HUES48 (cell line): ENCODE data around the gene CERK.

Experiments
- H3K27ac ChIP-seq: one replicate; pipeline ENCODE4 v1.7.0; 2013; ENCODE audit warnings: low read depth, low read length, inconsistent platforms
- H3K27me3 ChIP-seq: 2 replicates; pipeline ENCODE4 v1.6.1; 2013; ENCODE audit warnings: mild to moderate bottlenecking, low read length; ENCODE audit not compliant: control insufficient read depth, insufficient read depth
- H3K36me3 ChIP-seq: 2 replicates; pipeline ENCODE4 v1.6.1; 2013; ENCODE audit warnings: low read length; ENCODE audit not compliant: control insufficient read depth, insufficient read depth
- H3K4me1 ChIP-seq: 2 replicates; pipeline ENCODE4 v1.6.1; 2013; ENCODE audit warnings: mild to moderate bottlenecking, low read length; ENCODE audit not compliant: control insufficient read depth, insufficient read depth
- H3K4me3 ChIP-seq: 2 replicates; pipeline ENCODE4 v1.5.1; 2013; ENCODE audit warnings: mild to moderate bottlenecking, low read depth, low read length
- H3K9ac ChIP-seq: 2 replicates; pipeline ENCODE4 v1.6.1; 2013; ENCODE audit warnings: mild to moderate bottlenecking, low read depth, low read length, moderate library complexity
- H3K9me3 ChIP-seq: 2 replicates; pipeline ENCODE4 v1.6.1; 2013; ENCODE audit warnings: low read length; ENCODE audit not compliant: control insufficient read depth, insufficient read depth

Gene CERK

GRCh38 chr22:46748206-46748907 lies 10.3 kb upstream of the CERK start:
- H3K9ac ChIP-seq: no peak overlapping the region

DNA sequence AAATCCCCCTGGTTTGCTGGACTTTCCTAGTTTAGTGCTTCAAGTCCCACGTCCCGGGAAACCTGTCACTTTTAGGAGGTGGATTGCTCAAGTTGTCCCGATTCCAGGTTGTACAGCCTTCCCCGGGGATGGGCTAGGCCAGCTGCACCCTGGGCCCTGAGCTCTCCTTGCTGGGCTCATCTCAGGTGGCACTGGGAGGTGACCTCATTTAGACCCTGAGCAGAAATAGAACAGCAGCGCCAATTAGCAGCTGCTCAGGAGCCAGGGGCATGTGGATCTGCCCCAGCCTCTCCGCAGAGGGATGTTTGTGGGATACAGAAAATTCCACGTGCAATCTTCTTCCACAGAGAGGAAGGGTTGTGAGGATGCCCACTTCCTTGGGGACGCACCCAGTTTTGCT lies 9.6 kb upstream of the CERK start:
- Histone ChIP-seq H3K27me3 (no peaks in the 10 kb centered on the region), H3K36me3 (no peaks in the 10 kb centered on the region), H3K4me1 (no peaks in the 10 kb centered on the region), H3K4me3 (no peak overlapping the region), H3K27ac (no peak overlapping the region), H3K9ac (no peak overlapping the region), H3K9me3 (no peaks in the 10 kb centered on the region)

More at GRCh38 chr22:46748206-46748907, 10.3 kb upstream of the CERK start:
- no peak overlapping the region for H3K4me3 ChIP-seq
- no peaks in the 10 kb centered on the region for H3K9me3 ChIP-seq
- no peaks in the 10 kb centered on the region for H3K4me1 ChIP-seq
- H3K27ac ChIP-seq: no peak overlapping the region
- H3K36me3 ChIP-seq: no peaks in the 10 kb centered on the region
- H3K27me3 ChIP-seq: no peaks in the 10 kb centered on the region

DNA sequence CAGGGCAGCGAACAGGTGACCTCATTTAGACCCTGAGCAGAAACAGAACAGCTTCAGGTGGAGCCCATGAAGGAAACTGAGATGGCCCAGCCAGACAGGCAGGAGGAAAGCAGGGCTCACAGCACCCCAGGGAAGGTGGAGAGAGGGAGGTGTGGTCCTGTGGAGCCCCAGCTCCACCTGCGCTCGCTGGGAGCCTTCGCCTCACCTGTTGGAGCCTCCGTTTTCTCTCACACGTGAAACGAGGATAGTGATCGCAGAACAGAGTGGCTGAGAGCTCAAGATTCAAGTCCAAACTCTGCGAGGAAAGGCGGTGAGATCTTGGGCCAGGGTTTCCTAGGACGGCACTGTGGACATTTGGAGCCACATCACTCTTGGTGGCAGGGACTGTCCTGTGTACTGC lies 8.6 kb upstream of the CERK start:
- H3K36me3 ChIP-seq: no peaks in the 10 kb centered on the region
- no peak overlapping the region for H3K9ac ChIP-seq
- H3K27ac ChIP-seq: no peak overlapping the region
- no peaks in the 10 kb centered on the region for H3K4me1 ChIP-seq
- H3K27me3 ChIP-seq: no peaks in the 10 kb centered on the region
- H3K9me3 ChIP-seq: no peaks in the 10 kb centered on the region
- no peak overlapping the region for H3K4me3 ChIP-seq

DNA sequence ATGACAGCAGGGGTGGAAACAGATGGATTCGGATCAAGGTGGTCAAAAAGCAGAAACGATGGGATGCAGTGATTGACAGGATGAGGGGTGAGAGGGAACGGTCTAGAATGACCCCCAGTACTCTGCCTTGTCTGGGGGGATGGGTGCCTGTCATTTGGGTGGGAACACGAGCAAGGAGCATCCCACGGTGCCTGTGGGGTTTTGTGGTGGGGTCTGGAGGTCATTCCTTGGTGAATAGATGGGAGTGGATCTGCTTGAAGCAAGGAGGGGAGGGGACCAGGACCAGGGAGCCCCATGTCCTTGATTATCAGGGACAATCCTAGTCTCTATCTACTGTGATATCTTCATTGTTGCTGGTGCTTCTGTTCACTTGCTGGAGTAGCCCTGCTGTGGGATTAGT lies 8.1 kb upstream of the CERK start:
- Histone ChIP-seq H3K27me3 (no peaks in the 10 kb centered on the region), H3K27ac (no peak overlapping the region), H3K36me3 (no peaks in the 10 kb centered on the region), H3K9ac (no peak overlapping the region), H3K4me1 (no peaks in the 10 kb centered on the region), H3K9me3 (no peaks in the 10 kb centered on the region), H3K4me3 (no peak overlapping the region)

GRCh38 chr22:46744581-46744980 lies 6.5 kb upstream of the CERK start:
- Histone ChIP-seq H3K9me3 (no peaks in the 10 kb centered on the region), H3K4me3 (no peak overlapping the region), H3K36me3 (no peaks in the 10 kb centered on the region), H3K4me1 (no peaks in the 10 kb centered on the region), H3K27me3 (no peaks in the 10 kb centered on the region), H3K27ac (no peak overlapping the region), H3K9ac (no peak overlapping the region)

DNA sequence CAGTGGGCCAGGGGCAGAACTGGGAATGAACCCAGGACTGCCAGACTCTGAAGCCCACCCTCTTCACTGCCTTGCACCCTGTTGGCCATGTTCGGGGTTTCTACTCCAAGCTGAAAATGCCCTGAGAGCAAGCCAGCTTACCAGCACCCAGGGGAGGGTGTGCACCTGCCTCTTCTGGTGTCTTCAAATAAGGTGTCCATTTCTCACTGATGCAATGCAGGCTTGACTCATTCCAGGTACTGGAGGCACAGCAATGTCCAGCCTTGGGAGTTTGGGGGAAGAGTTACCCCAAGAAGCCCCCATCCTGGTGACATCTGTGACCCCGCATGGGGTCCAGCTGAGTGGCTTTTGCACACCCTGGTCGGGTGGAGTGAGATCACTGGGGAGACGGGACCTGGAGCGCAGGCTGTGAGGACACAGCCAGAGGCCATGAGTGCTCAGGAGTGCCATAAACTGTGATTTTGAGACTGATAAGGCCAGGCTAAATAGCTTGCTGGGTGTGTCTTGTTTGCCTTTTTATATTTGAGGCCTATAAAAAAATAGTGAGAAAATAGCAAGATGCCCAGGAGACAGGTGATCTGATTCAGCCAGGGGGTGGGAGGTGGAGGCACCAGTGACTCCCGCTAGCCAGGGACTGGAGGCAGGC lies 4.6 kb upstream of the CERK start:
- peaks cover 9% of the 10 kb centered on the region; the same call in 1 of the 2 replicates for H3K4me1 ChIP-seq
- no peaks in the 10 kb centered on the region for H3K36me3 ChIP-seq

DNA sequence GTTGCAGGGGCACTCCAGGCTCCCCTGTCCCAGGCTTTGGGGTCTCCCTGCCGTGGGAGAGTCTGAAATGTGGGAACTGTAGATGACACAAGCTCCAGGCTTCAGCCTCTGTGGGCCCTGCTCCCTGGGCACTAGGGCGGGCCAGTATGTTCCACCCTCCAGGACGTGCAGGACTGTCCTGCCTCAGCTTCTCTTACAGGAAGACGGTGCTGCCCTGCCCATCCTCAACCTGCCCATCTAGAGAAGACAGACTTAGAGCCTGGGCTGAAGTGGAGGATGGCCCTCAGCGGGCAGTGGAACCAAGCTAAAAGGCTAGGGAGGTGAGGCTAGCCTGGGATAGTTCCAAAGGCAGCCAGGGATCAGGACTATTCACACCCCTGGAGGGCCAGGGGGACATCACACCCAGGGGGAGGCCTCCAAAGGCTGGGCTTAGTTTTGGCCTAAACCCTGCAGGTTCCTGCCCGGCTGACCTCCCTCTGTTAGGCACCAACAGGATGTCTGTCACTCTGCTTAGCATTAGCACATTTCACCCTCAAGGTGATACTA lies 4.0 kb upstream of the CERK start:
- H3K4me3 ChIP-seq: no peak overlapping the region
- H3K36me3 ChIP-seq: no peaks in the 10 kb centered on the region
- no peak overlapping the region for H3K27ac ChIP-seq
- no peak overlapping the region for H3K9ac ChIP-seq
- no peaks in the 10 kb centered on the region for H3K27me3 ChIP-seq
- H3K4me1 ChIP-seq: peaks cover 9% of the 10 kb centered on the region; the same call in 1 of the 2 replicates
- no peaks in the 10 kb centered on the region for H3K9me3 ChIP-seq

More for the DNA sequence above, 4.6 kb upstream of the CERK start:
- Histone ChIP-seq H3K4me3 (no peak overlapping the region), H3K27me3 (no peaks in the 10 kb centered on the region), H3K27ac (no peak overlapping the region), H3K9ac (no peak overlapping the region), H3K9me3 (no peaks in the 10 kb centered on the region)

DNA sequence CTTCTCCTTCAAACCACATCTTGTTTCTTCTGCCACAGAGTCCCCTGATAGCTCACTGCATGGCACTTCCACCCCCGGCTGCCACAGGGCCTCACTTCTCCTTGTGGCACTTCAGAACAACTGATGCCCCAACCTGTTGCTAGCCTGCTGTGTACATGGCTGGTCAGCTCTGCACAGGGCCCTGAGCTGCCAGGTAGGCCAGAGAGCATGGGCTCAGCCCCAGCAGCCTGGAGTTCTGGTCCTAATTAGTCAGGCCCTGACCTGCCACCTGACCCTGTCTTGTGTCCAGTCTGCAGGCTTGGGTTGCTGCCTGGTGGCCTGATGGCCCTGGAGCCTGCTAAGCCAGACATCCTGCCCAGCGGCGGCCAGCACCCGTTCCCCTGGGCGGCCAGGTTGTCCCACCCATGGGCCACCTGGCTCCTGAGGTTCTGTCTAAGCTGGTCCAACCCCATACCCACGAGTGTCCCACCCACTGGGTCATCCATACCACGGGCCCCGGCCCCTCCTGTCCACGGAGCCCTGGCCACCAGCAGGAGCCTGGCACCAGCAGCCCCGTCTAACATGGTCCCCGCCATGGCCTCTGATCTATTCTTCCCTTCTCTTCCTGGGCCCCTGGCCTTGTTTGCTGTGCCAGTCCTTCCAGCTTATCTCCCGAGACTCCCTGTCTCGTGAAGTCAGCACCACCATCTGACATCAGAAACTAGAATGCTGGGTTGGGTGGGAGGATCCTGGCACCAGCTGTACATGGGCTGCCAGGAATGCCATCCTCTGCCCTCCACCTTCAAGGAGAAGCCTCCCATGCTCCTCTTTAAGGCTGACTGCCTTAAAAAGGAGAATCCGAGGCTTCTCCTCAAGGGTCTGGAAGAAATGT lies 3.1 kb upstream of the CERK start:
- peaks cover 14% of the 10 kb centered on the region for H3K4me1 ChIP-seq
- H3K36me3 ChIP-seq: no peaks in the 10 kb centered on the region
- H3K27ac ChIP-seq: no peak overlapping the region
- no peak overlapping the region for H3K9ac ChIP-seq
- H3K9me3 ChIP-seq: no peaks in the 10 kb centered on the region
- no peaks in the 10 kb centered on the region for H3K27me3 ChIP-seq
- H3K4me3 ChIP-seq: no peak overlapping the region

DNA sequence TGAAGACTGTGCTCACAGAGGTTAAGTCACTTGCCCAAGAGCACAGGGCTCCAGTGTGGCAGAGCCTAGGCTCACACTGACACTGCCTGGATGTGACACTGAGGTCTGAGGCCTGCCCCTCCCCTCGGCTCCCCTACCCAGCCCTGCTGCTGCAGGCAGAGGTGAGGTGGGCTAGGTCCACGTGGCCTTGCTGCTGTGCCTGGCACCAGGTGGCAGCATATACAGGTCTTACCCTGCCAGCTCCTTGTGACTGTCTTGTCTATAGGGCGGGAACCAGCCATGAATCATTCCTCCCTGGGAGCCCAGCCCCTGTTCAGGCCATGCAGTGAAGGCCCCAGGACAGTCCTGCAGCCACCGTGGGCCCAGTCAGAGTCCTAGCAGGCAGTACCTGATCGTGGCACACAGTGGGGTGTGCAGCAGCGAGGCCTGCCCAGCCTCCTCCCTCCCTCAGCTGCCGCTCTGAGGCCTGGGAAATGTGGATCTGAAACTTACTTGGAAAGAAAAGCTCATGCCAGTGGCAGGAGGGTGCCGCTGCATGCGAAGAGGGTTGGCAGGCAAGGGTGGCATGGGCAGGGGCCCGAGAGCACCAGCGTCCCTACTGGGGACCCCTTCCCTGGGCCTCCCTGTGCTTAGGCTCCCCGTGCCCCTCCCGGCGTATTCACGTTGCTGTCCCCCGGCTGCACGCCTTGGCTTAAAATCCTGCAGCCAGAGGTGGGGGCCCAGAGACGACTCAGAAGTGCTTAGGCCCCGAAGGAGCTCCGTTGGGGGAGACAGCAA lies 1.2 kb upstream of the CERK start:
- H3K27me3 ChIP-seq: no peaks in the 10 kb centered on the region
- peak overlapping the region; percentile 70 for H3K4me3 ChIP-seq
- H3K9me3 ChIP-seq: no peaks in the 10 kb centered on the region
- peaks cover 10% of the 10 kb centered on the region for H3K36me3 ChIP-seq
- H3K9ac ChIP-seq: no peak overlapping the region
- H3K27ac ChIP-seq: no peak overlapping the region
- H3K4me1 ChIP-seq: peaks cover 27% of the 10 kb centered on the region

DNA sequence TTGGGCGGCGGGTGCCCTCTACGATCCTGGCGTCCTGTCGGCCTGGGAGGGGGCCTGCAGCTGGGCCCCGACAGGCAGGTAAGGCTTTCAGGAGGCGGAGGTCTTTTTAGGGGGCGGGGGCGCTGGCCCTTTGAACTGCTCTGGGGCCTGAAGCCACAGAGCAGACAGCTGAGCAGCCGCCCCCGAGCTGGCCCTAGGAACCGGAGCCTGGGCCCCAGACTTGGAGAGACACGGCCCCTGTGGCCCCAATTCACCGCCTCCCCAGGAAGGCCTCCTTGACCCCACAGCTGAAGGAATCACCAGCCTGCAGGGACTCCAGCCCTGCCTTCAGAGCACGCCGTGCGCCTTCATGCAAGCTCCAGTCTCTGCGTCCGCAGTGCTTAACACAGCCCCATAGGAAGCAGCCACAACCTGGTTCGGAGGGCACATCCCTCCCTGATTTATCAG lies 618 bp upstream of the CERK start:
- H3K4me1 ChIP-seq: peaks cover 27% of the 10 kb centered on the region
- no peaks in the 10 kb centered on the region for H3K9me3 ChIP-seq
- H3K27me3 ChIP-seq: no peaks in the 10 kb centered on the region
- H3K27ac ChIP-seq: peak overlapping the region; percentile 12
- H3K4me3 ChIP-seq: peak overlapping the region; percentile 70
- peaks cover 10% of the 10 kb centered on the region for H3K36me3 ChIP-seq
- no peak overlapping the region for H3K9ac ChIP-seq
